Activated B cell treated with CpG ODN at 0.5 μM for 24 hours (primary cell): ENCODE data around the gene FRMD3. TPM values are rescaled to one million over a fixed set of nuclear protein-coding genes. Genes with fewer than 3 reads are reported as not detected.

Experiments used
- ATAC-seq: fragments of 200-7000 bp; cut with Tn5 transposase; one replicate; pipeline ENCODE4 v1.10.0; 2021; ENCODE audit warnings: low read depth, mild to moderate bottlenecking, moderate library complexity
- CTCF ChIA-PET: fragments of 350-600 bp; sonication (Branson Sonifier 250); formaldehyde crosslinking; loops from one replicate; lab custom pipeline; 2021; ENCODE audit warnings: antibody characterized with exemption; lab: Charles Lee
- POLR2A ChIA-PET: fragments of 350-600 bp; sonication (Branson Sonifier 250); formaldehyde crosslinking; loops from one replicate; lab custom pipeline; 2021; ENCODE audit warnings: antibody characterized with exemption; lab: Charles Lee
- DNase-seq: peaks from one replicate; pipeline ENCODE4 v3.0.0; 2022
- H3K27ac Mint-ChIP-seq: one replicate; pipeline ENCODE4 v1.8.0; 2020; ENCODE audit warnings: mixed read lengths
- H3K27me3 Mint-ChIP-seq: one replicate; pipeline ENCODE4 v1.8.0; 2021; ENCODE audit warnings: mixed read lengths
- H3K36me3 Mint-ChIP-seq: one replicate; pipeline ENCODE4 v1.8.0; 2021; ENCODE audit warnings: low read depth, mixed read lengths
- H3K4me1 Mint-ChIP-seq: one replicate; pipeline ENCODE4 v1.8.0; 2021; ENCODE audit warnings: mixed read lengths
- H3K4me3 Mint-ChIP-seq: one replicate; pipeline ENCODE4 v1.8.0; 2020; ENCODE audit warnings: mild to moderate bottlenecking, mixed read lengths
- H3K9me3 Mint-ChIP-seq: one replicate; pipeline ENCODE4 v1.8.0; 2020; ENCODE audit warnings: mixed read lengths
- CTCF ChIP-seq: fragments of 200-600 bp; IDR thresholded peaks from one replicate; pipeline ENCODE4 v1.8.0; 2022; ENCODE audit warnings: antibody characterized with exemption, mild to moderate bottlenecking
- intact Hi-C: fragments of 100-400 bp; cut with micrococcal nuclease; formaldehyde crosslinking; loops from one replicate; pipeline ENCODE4 v1.15.1; 2024
- total RNA-seq: library from RNA; stranded (reverse); gene quantifications from 2 replicates; pipeline ENCODE4 v1.2.3, GENCODE V29; 2022

Gene FRMD3
- total RNA-seq, 1 donor from 2014 or later, result 0.91 TPM

- POLR2A ChIA-PET, result no interaction called here
- Mint-ChIP-seq H3K27me3 (peaks cover 35% of the 10 kb centered on the region), H3K4me3 (no peak overlapping the region), H3K36me3 (no peaks in the 10 kb centered on the region), H3K27ac (no peak overlapping the region), H3K9me3 (no peaks in the 10 kb centered on the region), H3K4me1 (peaks cover 7% of the 10 kb centered on the region)
- CTCF ChIA-PET, result no interaction called here
- TF ChIP-seq CTCF, result no peak
- DNase-seq, result no peak
- intact Hi-C loops, result no loop called here
- no peak for ATAC-seq
Measured at GRCh38 chr9:83537331-83538171, 650 bp downstream of the FRMD3 start.

GRCh38 chr9:83536332-83536731 is 1.9 kb downstream of the FRMD3 start:
- intact Hi-C loops, result no loop called here

GRCh38 chr9:83535736-83536135 is 2.5 kb downstream of the FRMD3 start:
- DNase-seq, result no peak
- H3K9me3 Mint-ChIP-seq, result no peaks in the 10 kb centered on the region
- ATAC-seq, result no peak
- CTCF ChIA-PET, result no interaction called here
- POLR2A ChIA-PET, result no interaction called here
- intact Hi-C loops, result no loop called here
- H3K27ac Mint-ChIP-seq, result no peak overlapping the region
- H3K36me3 Mint-ChIP-seq, result no peaks in the 10 kb centered on the region
- peaks cover 33% of the 10 kb centered on the region for H3K27me3 Mint-ChIP-seq
- no peak for TF ChIP-seq CTCF
- no peak overlapping the region for H3K4me3 Mint-ChIP-seq
- H3K4me1 Mint-ChIP-seq, result peaks cover 7% of the 10 kb centered on the region

More at GRCh38 chr9:83536332-83536731, 1.9 kb downstream of the FRMD3 start:
- ATAC-seq (no peak), DNase-seq (no peak)
- H3K9me3 Mint-ChIP-seq, result no peaks in the 10 kb centered on the region
- no peak for TF ChIP-seq CTCF
- no peaks in the 10 kb centered on the region for H3K36me3 Mint-ChIP-seq
- peaks cover 35% of the 10 kb centered on the region for H3K27me3 Mint-ChIP-seq
- ChIA-PET POLR2A (no interaction called here), CTCF (no interaction called here)
- H3K4me1 Mint-ChIP-seq, result peaks cover 7% of the 10 kb centered on the region
- H3K27ac Mint-ChIP-seq, result no peak overlapping the region
- no peak overlapping the region for H3K4me3 Mint-ChIP-seq

- POLR2A ChIA-PET, result no interaction called here
- H3K4me3 Mint-ChIP-seq, result no peak overlapping the region
- H3K36me3 Mint-ChIP-seq, result no peaks in the 10 kb centered on the region
- intact Hi-C loops, result no loop called here
- CTCF ChIA-PET, result no interaction called here
- peaks cover 2% of the 10 kb centered on the region for H3K4me1 Mint-ChIP-seq
- DNase-seq, result no peak
- peaks cover 19% of the 10 kb centered on the region for H3K27me3 Mint-ChIP-seq
- H3K27ac Mint-ChIP-seq, result no peak overlapping the region
- no peak for TF ChIP-seq CTCF
- H3K9me3 Mint-ChIP-seq, result no peaks in the 10 kb centered on the region
- no peak for ATAC-seq
Measured at GRCh38 chr9:83533296-83533695, 4.9 kb downstream of the FRMD3 start.

GRCh38 chr9:83526901-83527300 is 11.3 kb downstream of the FRMD3 start:
- no peak for TF ChIP-seq CTCF
- ChIA-PET POLR2A (no interaction called here), CTCF (no interaction called here)
- H3K27me3 Mint-ChIP-seq, result peaks cover 1% of the 10 kb centered on the region
- H3K9me3 Mint-ChIP-seq, result no peaks in the 10 kb centered on the region
- DNase-seq (no peak), ATAC-seq (no peak)
- intact Hi-C loops, result no loop called here
- no peak overlapping the region for H3K27ac Mint-ChIP-seq
- no peak overlapping the region for H3K4me3 Mint-ChIP-seq
- H3K4me1 Mint-ChIP-seq, result peaks cover under 1% of the 10 kb centered on the region
- H3K36me3 Mint-ChIP-seq, result no peaks in the 10 kb centered on the region
